HEK293 (cell line): ENCODE data around the gene TAF10.
A peak's percentile ranks its signal among the peaks of the same experiment; 100 is the strongest.

Source experiments
- CTCF ChIA-PET: fragments of 350-600 bp; formaldehyde crosslinking; extraction: SDS; loops from one replicate; lab custom pipeline; 2021; ENCODE audit warnings: antibody characterized with exemption; lab: Yijun Ruan, JAX
- POLR2A ChIA-PET: fragments of 300-600 bp; formaldehyde crosslinking; extraction: SDS; loops from one replicate; lab custom pipeline; 2020; ENCODE audit warnings: antibody characterized with exemption, inconsistent platforms; lab: Yijun Ruan, JAX
- H3K27ac ChIP-seq: fragments of 200-500 bp; sonication (Bioruptor generic); 2 replicates; pipeline ENCODE4 v1.5.1; 2014; ENCODE audit warnings: low read depth, low read length, control low read depth, inconsistent platforms; ENCODE audit errors: extremely low read depth
- H3K36me3 ChIP-seq, 2 experiments: fragments of 200-500 bp in 1 of 2; sonication (Bioruptor generic) in 1 of 2; 1 replicate in 1 of 2; 2 replicates in 1 of 2; pipeline ENCODE4 v1.5.1; 2014 to 2017; ENCODE audit warnings: inconsistent platforms in 2 of 2, low read length in 2 of 2; ENCODE audit not compliant: control insufficient read depth in 2 of 2, insufficient read depth in 1 of 2
- H3K4me1 ChIP-seq: fragments of 200-500 bp; sonication (Bioruptor generic); 2 replicates; pipeline ENCODE4 v1.5.1; 2014; ENCODE audit warnings: mild to moderate bottlenecking, low read length, inconsistent platforms; ENCODE audit not compliant: control insufficient read depth, insufficient read depth
- H3K4me3 ChIP-seq: 2 replicates; pipeline ENCODE4 v1.5.1; 2011; ENCODE audit warnings: low read depth, mild to moderate bottlenecking, control low read depth, low read length, moderate library complexity
- H3K9me3 ChIP-seq: fragments of 200-500 bp; sonication (Bioruptor generic); 2 replicates; pipeline ENCODE4 v1.5.1; 2014; ENCODE audit warnings: low read depth, low read length, inconsistent platforms; ENCODE audit not compliant: control insufficient read depth, insufficient read depth
- EGR2 ChIP-seq: fragments of 450-650 bp; formaldehyde crosslinking; IDR thresholded peaks from 2 replicates; pipeline ENCODE4 v1.5.1; 2016; ENCODE audit warnings: low read depth, missing biosample characterization, missing genetic modification characterization
- HOXC10 ChIP-seq: sonication (generic); formaldehyde crosslinking; IDR thresholded peaks from 2 replicates; pipeline ENCODE4 v1.8.1; 2023; ENCODE audit warnings: mild to moderate bottlenecking, missing genetic modification reagents
- PRDM1 ChIP-seq: fragments of 450-650 bp; formaldehyde crosslinking; IDR thresholded peaks from 2 replicates; pipeline ENCODE4; 2016; ENCODE audit warnings: missing biosample characterization, missing genetic modification characterization
- SCRT2 ChIP-seq: fragments of 450-650 bp; formaldehyde crosslinking; IDR thresholded peaks from 2 replicates; pipeline ENCODE4 v1.5.1; 2016; ENCODE audit warnings: missing biosample characterization, missing genetic modification characterization
- WT1 ChIP-seq: fragments of 450-650 bp; formaldehyde crosslinking; IDR thresholded peaks from 2 replicates; pipeline ENCODE4 v1.5.1; 2016; ENCODE audit warnings: missing biosample characterization, missing genetic modification characterization
- ZBTB17 ChIP-seq: fragments of 450-650 bp; formaldehyde crosslinking; IDR thresholded peaks from 2 replicates; pipeline ENCODE4 v1.5.1; 2016; ENCODE audit warnings: missing biosample characterization, missing genetic modification characterization
- ZBTB20 ChIP-seq: fragments of 450-650 bp; formaldehyde crosslinking; IDR thresholded peaks from 2 replicates; pipeline ENCODE4 v1.5.1; 2016; ENCODE audit warnings: missing biosample characterization, missing genetic modification characterization
- ZFHX2 ChIP-seq: fragments of 450-650 bp; formaldehyde crosslinking; conservative IDR thresholded peaks from 2 replicates; pipeline ENCODE4 v1.5.1; 2016; ENCODE audit warnings: missing biosample characterization, missing genetic modification characterization
- ZFP41 ChIP-seq: fragments of 450-650 bp; formaldehyde crosslinking; IDR thresholded peaks from 2 replicates; pipeline ENCODE4 v1.5.1; 2016; ENCODE audit warnings: missing biosample characterization, missing genetic modification characterization, borderline replicate concordance
- ZNF366 ChIP-seq: fragments of 450-650 bp; formaldehyde crosslinking; conservative IDR thresholded peaks from 2 replicates; pipeline ENCODE4 v1.5.1; 2016; ENCODE audit warnings: missing biosample characterization, missing genetic modification characterization
- ZNF521 ChIP-seq: fragments of 450-650 bp; formaldehyde crosslinking; IDR thresholded peaks from 2 replicates; pipeline ENCODE4 v1.5.1; 2017; ENCODE audit warnings: missing biosample characterization, mild to moderate bottlenecking, missing genetic modification characterization
- ZNF600 ChIP-seq: fragments of 450-650 bp; formaldehyde crosslinking; IDR thresholded peaks from 2 replicates; pipeline ENCODE4 v1.5.1; 2016; ENCODE audit warnings: missing biosample characterization, missing genetic modification characterization
- ZSCAN23 ChIP-seq: fragments of 450-650 bp; formaldehyde crosslinking; IDR thresholded peaks from 2 replicates; pipeline ENCODE4 v1.5.1; 2016; ENCODE audit warnings: missing biosample characterization, missing genetic modification characterization
- TF ChIP-seq, protein P1 (sequence below): fragments of 450-650 bp; formaldehyde crosslinking; IDR thresholded peaks from 2 replicates; pipeline ENCODE4 v1.5.1; 2017; ENCODE audit warnings: missing biosample characterization, missing genetic modification characterization
- TF ChIP-seq, protein P2 (sequence below): fragments of 450-650 bp; formaldehyde crosslinking; IDR thresholded peaks from 2 replicates; pipeline ENCODE4 v1.5.1; 2016; ENCODE audit warnings: missing biosample characterization, missing genetic modification characterization
- TF ChIP-seq, protein P3 (sequence below): fragments of 450-650 bp; formaldehyde crosslinking; optimal IDR thresholded peaks from 2 replicates; pipeline ENCODE3; 2016; ENCODE audit warnings: missing biosample characterization, mild to moderate bottlenecking, missing genetic modification characterization
- TF ChIP-seq, protein P4 (sequence below): fragments of 450-650 bp; formaldehyde crosslinking; IDR thresholded peaks from 2 replicates; pipeline ENCODE4 v1.5.1; 2017; ENCODE audit warnings: missing biosample characterization, missing genetic modification characterization

TAF10 gene

DNA sequence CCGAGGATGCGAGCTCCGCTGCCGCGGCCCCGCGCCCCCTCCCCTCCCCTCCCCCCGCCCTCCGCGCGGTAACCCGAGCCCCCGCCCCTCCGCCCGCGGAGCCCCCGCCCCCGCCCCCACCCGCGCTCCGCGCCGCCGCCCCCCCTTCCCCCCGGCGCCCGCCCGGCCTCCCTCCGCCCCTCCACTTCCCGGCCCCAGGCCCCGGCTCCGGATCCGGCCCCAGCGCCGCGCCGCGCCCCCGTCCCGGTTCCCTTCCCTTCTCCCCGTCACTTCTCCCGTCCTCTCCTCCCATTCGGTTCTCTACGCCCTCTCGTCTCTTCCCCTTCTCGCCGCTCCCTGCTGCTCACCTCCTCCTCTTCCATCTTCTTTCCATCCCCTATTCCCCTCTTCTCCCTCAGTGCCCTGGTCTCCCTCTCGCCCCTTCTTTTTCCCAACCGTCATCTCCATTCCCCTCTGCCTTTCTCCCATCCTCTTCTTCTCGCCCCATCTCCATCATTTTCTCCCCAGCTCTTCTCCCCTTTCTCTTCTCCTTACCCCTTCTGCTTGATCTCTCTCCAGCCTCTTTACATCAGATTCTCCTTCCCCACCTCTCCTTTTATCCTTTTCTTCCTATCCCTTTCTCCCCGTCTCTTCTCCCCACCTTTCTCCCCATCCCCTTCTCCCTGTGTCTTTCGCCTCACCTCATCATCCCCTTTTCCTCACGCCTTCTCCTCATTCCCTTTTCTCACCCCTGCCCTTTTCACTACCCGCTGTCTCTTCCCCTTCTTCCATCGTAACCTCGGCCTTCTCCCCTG is 44.0 kb upstream of the TAF10 start, which contains the start of gene DCHS1:
TSS of gene DCHS1 (minus strand) at position 20 of the 794 bp plus-strand sequence. CDS start 14,196 bp downstream, outside the sequence.
- H3K27ac ChIP-seq, result no peak within 1 kb of the TSS
- TF ChIP-seq ZNF600 (0 out of 2 replicates have a peak, but pooled peaks have one; percentile 53), ZBTB20 (tag by site-specific recombination) (peak; percentile 33; the same call in 1 of the 2 replicates), EGR2 (tag by site-specific recombination) (peak; percentile 21; the same call in 1 of the 2 replicates), WT1 (tag by site-specific recombination) (no peak), ZFP41 (tag by site-specific recombination) (no peak), ZSCAN23 (tag by site-specific recombination) (no peak), HOXC10 (CRISPR knock-in tag) (no peak), PRDM1 (tag by site-specific recombination) (peak; percentile 99), ZBTB17 (tag by site-specific recombination) (peak; percentile 54; the same call in 1 of the 2 replicates), ZNF366 (tag by site-specific recombination) (peak; percentile 92), ZFHX2 (tag by site-specific recombination) (peak; percentile 27; the same call in 1 of the 2 replicates), ZNF521 (tag by site-specific recombination) (0 out of 2 replicates have a peak, but pooled peaks have one; percentile 26), SCRT2 (tag by site-specific recombination) (no peak)
- TF ChIP-seq, protein P1, sequence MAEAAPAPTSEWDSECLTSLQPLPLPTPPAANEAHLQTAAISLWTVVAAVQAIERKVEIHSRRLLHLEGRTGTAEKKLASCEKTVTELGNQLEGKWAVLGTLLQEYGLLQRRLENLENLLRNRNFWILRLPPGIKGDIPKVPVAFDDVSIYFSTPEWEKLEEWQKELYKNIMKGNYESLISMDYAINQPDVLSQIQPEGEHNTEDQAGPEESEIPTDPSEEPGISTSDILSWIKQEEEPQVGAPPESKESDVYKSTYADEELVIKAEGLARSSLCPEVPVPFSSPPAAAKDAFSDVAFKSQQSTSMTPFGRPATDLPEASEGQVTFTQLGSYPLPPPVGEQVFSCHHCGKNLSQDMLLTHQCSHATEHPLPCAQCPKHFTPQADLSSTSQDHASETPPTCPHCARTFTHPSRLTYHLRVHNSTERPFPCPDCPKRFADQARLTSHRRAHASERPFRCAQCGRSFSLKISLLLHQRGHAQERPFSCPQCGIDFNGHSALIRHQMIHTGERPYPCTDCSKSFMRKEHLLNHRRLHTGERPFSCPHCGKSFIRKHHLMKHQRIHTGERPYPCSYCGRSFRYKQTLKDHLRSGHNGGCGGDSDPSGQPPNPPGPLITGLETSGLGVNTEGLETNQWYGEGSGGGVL (tag by site-specific recombination), result peak; percentile 64
- TF ChIP-seq, protein P2, sequence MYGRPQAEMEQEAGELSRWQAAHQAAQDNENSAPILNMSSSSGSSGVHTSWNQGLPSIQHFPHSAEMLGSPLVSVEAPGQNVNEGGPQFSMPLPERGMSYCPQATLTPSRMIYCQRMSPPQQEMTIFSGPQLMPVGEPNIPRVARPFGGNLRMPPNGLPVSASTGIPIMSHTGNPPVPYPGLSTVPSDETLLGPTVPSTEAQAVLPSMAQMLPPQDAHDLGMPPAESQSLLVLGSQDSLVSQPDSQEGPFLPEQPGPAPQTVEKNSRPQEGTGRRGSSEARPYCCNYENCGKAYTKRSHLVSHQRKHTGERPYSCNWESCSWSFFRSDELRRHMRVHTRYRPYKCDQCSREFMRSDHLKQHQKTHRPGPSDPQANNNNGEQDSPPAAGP (tag by site-specific recombination), result no peak
- TF ChIP-seq, protein P3, sequence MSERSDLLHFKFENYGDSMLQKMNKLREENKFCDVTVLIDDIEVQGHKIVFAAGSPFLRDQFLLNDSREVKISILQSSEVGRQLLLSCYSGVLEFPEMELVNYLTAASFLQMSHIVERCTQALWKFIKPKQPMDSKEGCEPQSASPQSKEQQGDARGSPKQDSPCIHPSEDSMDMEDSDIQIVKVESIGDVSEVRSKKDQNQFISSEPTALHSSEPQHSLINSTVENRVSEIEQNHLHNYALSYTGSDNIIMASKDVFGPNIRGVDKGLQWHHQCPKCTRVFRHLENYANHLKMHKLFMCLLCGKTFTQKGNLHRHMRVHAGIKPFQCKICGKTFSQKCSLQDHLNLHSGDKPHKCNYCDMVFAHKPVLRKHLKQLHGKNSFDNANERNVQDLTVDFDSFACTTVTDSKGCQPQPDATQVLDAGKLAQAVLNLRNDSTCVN, result peak; percentile 55
- H3K4me3 ChIP-seq, result peak within 1 kb of the TSS; percentile 34
- H3K9me3 ChIP-seq, result no peaks in the 10 kb centered on the region
- no peaks in the 10 kb centered on the region for H3K36me3 ChIP-seq
- ChIA-PET CTCF (interaction anchor here (0.6 to 2.7 kb wide), 3 partner anchors 12 to 66 kb away, joined by 3 to 13 read pairs (median 7); no protein-coding TSS in a partner anchor), POLR2A (interaction anchor here (1.1 kb wide), 1 partner anchor 45 kb away, joined by 3 read pairs; the partner anchor contains the start of gene TAF10)
- H3K4me1 ChIP-seq, result no peaks in the 10 kb centered on the region

DNA sequence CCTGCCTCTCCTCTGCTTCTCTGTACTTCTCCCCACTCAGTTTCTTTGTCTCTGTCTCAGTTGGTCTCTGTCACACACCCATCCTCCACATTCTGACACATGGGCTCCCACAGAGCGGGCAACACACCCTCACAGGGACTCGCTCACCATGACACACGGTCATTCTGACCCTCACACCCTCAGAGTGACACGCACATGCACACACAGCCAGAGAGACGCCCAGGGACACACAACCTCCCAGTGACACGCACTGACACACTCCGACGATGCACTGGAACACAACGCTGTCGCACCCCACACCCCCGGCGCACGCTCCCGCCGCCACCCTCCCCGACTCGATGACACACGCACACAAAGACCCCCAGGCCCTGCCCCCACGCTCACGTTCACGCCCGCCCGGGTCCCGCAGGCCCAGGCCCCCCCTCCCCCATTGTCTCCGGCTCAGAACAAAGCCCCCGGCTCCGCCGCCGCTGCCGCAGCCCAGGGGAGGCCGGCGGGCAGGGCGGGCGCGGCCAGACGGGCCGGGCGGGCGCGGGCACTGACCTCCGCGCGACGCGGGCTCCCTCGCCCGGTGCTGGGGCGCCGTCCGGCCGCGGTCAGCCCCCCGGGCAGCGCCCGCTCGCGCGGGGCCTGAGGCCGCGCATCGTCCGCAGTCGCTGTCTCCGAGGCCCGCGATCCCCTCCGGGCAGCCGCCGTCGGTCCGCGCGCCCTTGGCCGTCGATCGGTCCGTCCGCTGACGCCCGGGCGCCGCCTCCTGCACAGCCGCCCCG is 43.2 kb upstream of the TAF10 start:
- CTCF ChIA-PET, result interaction anchor here (0.6 to 2.7 kb wide), 2 partner anchors 13 to 47 kb away, joined by 3 to 13 read pairs; no protein-coding TSS in a partner anchor

More for the DNA sequence above, 43.2 kb upstream of the TAF10 start:
- H3K4me1 ChIP-seq, result no peaks in the 10 kb centered on the region
- no peaks in the 10 kb centered on the region for H3K36me3 ChIP-seq
- TF ChIP-seq, protein P4, sequence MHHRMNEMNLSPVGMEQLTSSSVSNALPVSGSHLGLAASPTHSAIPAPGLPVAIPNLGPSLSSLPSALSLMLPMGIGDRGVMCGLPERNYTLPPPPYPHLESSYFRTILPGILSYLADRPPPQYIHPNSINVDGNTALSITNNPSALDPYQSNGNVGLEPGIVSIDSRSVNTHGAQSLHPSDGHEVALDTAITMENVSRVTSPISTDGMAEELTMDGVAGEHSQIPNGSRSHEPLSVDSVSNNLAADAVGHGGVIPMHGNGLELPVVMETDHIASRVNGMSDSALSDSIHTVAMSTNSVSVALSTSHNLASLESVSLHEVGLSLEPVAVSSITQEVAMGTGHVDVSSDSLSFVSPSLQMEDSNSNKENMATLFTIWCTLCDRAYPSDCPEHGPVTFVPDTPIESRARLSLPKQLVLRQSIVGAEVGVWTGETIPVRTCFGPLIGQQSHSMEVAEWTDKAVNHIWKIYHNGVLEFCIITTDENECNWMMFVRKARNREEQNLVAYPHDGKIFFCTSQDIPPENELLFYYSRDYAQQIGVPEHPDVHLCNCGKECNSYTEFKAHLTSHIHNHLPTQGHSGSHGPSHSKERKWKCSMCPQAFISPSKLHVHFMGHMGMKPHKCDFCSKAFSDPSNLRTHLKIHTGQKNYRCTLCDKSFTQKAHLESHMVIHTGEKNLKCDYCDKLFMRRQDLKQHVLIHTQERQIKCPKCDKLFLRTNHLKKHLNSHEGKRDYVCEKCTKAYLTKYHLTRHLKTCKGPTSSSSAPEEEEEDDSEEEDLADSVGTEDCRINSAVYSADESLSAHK (tag by site-specific recombination), result no peak
- TF ChIP-seq, protein P2 (tag by site-specific recombination), result 0 out of 2 replicates have a peak, but pooled peaks have one; percentile 16
- H3K27ac ChIP-seq, result no peak overlapping the region
- peak overlapping the region; percentile 18 for H3K4me3 ChIP-seq
- H3K9me3 ChIP-seq, result no peaks in the 10 kb centered on the region
- POLR2A ChIA-PET, result interaction anchor here (1.1 kb wide), 1 partner anchor 44 kb away, joined by 3 read pairs; the partner anchor contains the start of gene TAF10
